HepG2 (cell line): ENCODE results near the gene SLC9A9.

ENCODE experiments used
- EP300 ChIP-seq, 3 experiments: sonication (generic) in 1 of 3; formaldehyde crosslinking in 1 of 3; IDR thresholded peaks; 2 replicates each; pipeline versions ENCODE4 v1.5.1 to v1.6.1; 2011 to 2020; ENCODE audit warnings: low read depth in 2 of 3, low read length in 2 of 3, borderline replicate concordance in 1 of 3, improper control_type of control experiment in 1 of 3, mild to moderate bottlenecking in 1 of 3, missing genetic modification reagents in 1 of 3, moderate library complexity in 1 of 3
- JUND ChIP-seq: sonication (generic); formaldehyde crosslinking; IDR thresholded peaks from 2 replicates; pipeline ENCODE4 v1.8.0; 2022; ENCODE audit warnings: mild to moderate bottlenecking, missing genetic modification reagents
- POLR2A ChIP-seq, 2 experiments: IDR thresholded peaks; 2 replicates each; pipeline ENCODE4 v1.6.1; 2011; ENCODE audit warnings: low read depth in 2 of 2, low read length in 2 of 2, mild to moderate bottlenecking in 1 of 2, moderate library complexity in 1 of 2; ENCODE audit not compliant: insufficient read depth in 1 of 2
- RNF2 ChIP-seq: fragments of 450-650 bp; conservative IDR thresholded peaks from 2 replicates; pipeline ENCODE4 v1.6.1; 2016; ENCODE audit warnings: low read depth
- SOX13 ChIP-seq, 3 experiments: fragments of 450-650 bp in 1 of 3; sonication (generic) in 1 of 3; formaldehyde crosslinking in 1 of 3; IDR thresholded peaks in 2 of 3; conservative IDR thresholded peaks in 1 of 3; 2 replicates each; pipeline versions ENCODE4 v1.5.0 to v1.6.1; 2016 to 2020; ENCODE audit warnings: antibody characterized with exemption in 1 of 3, mild to moderate bottlenecking in 1 of 3, missing compliant biosample characterization in 1 of 3, missing genetic modification reagents in 1 of 3, moderate library complexity in 1 of 3
- YY1 ChIP-seq: IDR thresholded peaks from 2 replicates; pipeline ENCODE4 v1.6.1; 2011; ENCODE audit warnings: low read length, low read depth, moderate library complexity, mild to moderate bottlenecking; ENCODE audit not compliant: insufficient read depth, insufficient replicate concordance
- ZBTB1 ChIP-seq: sonication (generic); formaldehyde crosslinking; IDR thresholded peaks from 2 replicates; pipeline ENCODE4 v1.4.0; 2020; ENCODE audit warnings: missing genetic modification reagents, borderline replicate concordance
- ZFP36 ChIP-seq: fragments of 150-350 bp; IDR thresholded peaks from 2 replicates; pipeline ENCODE4 v1.6.1; 2018; ENCODE audit warnings: borderline replicate concordance, low read length, low read depth; ENCODE audit not compliant: partially characterized antibody
- ZNF274 ChIP-seq: sonication (generic); formaldehyde crosslinking; IDR thresholded peaks from 2 replicates; pipeline ENCODE4 v1.5.1; 2020; ENCODE audit warnings: mild to moderate bottlenecking, missing genetic modification reagents
- TF ChIP-seq, protein P1 (sequence below): sonication (generic); formaldehyde crosslinking; IDR thresholded peaks from 2 replicates; pipeline ENCODE4 v1.4.0; 2020; ENCODE audit warnings: missing genetic modification reagents, mild to moderate bottlenecking, borderline replicate concordance

DNA sequence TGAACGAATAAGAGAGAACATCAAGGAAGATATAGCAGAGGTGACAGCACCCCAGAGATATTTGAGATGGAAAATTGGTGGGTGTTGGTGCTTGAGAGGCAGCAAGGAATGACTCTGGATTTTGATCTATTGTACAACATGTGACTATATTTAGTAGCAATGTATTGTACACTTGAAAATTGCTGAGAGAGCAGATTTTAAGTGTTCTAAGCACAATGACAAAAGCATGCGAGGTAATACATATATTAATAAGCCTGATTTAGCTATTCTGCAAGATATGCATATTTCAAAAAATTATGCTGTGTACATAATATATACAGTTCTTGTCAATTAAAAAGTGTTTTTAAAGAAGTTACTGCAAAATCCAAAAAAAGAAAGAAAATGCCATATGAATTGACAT lies 194.3 kb downstream of the SLC9A9 start:
- TF ChIP-seq, protein P1, sequence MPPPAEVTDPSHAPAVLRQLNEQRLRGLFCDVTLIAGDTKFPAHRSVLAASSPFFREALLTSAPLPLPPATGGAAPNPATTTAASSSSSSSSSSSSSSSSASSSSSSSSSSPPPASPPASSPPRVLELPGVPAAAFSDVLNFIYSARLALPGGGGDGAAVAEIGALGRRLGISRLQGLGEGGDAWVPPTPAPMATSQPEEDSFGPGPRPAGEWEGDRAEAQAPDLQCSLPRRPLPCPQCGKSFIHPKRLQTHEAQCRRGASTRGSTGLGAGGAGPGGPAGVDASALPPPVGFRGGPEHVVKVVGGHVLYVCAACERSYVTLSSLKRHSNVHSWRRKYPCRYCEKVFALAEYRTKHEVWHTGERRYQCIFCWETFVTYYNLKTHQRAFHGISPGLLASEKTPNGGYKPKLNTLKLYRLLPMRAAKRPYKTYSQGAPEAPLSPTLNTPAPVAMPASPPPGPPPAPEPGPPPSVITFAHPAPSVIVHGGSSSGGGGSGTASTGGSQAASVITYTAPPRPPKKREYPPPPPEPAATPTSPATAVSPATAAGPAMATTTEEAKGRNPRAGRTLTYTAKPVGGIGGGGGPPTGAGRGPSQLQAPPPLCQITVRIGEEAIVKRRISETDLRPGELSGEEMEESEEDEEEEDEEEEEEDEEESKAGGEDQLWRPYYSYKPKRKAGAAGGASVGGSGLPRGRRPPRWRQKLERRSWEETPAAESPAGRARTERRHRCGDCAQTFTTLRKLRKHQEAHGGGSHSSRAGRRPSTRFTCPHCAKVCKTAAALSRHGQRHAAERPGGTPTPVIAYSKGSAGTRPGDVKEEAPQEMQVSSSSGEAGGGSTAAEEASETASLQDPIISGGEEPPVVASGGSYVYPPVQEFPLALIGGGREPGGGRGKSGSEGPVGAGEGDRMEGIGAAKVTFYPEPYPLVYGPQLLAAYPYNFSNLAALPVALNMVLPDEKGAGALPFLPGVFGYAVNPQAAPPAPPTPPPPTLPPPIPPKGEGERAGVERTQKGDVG (CRISPR knock-in tag): no peak
- TF ChIP-seq EP300 (IDR thresholded peaks at IDR 0.05; ENCODE audit: low read depth in 2 of 2, low read length in 2 of 2): no peak
- no peak for TF ChIP-seq EP300 (CRISPR knock-in tag; IDR thresholded peaks at IDR 0.05; ENCODE audit: borderline replicate concordance)
- TF ChIP-seq POLR2A (IDR thresholded peaks at IDR 0.05; ENCODE audit: insufficient read depth in 1 of 2, low read depth in 2 of 2, low read length in 2 of 2): no peak
- no peak for TF ChIP-seq JUND (CRISPR knock-in tag)
- no peak for TF ChIP-seq ZBTB1 (CRISPR knock-in tag)
- no peak for TF ChIP-seq SOX13 (IDR thresholded peaks at IDR 0.05)
- no peak for TF ChIP-seq SOX13 (CRISPR knock-in tag; conservative IDR thresholded peaks at IDR 0.05 in 1 of 2, IDR thresholded peaks at IDR 0.05 in 1 of 2)
- no peak for TF ChIP-seq ZNF274
- no peak for TF ChIP-seq ZFP36
- TF ChIP-seq YY1: no peak
- TF ChIP-seq RNF2: no peak
